PFSK-1 (cell line): ENCODE measurements around the gene SNRNP27.

Source experiments
- POLR2AphosphoS5 ChIP-seq: IDR thresholded peaks from 2 replicates; pipeline ENCODE4 v1.6.1; 2012; ENCODE audit warnings: low read depth, mild to moderate bottlenecking, control low read depth, low read length, moderate library complexity
- REST ChIP-seq, 2 experiments: IDR thresholded peaks; 2 replicates each; pipeline versions ENCODE4 v1.6.1 to v1.8.0; 2011 to 2012; ENCODE audit warnings: low read depth in 2 of 2, low read length in 2 of 2, control low read depth in 1 of 2, inconsistent platforms in 1 of 2, mild to moderate bottlenecking in 1 of 2, moderate library complexity in 1 of 2; ENCODE audit not compliant: insufficient read depth in 1 of 2
- SIN3A ChIP-seq: IDR thresholded peaks from 2 replicates; pipeline ENCODE4 v1.6.1; 2012; ENCODE audit warnings: mild to moderate bottlenecking, low read length, moderate library complexity, borderline replicate concordance; ENCODE audit not compliant: insufficient read depth
- TAF1 ChIP-seq: IDR thresholded peaks from 2 replicates; pipeline ENCODE4 v1.6.1; 2012; ENCODE audit warnings: low read length, control low read depth, borderline replicate concordance; ENCODE audit not compliant: insufficient read depth

GRCh38 chr2:69889302-69889701 is 4.5 kb upstream of the SNRNP27 start:
- TF ChIP-seq SIN3A (no peak), REST (IDR thresholded peaks at IDR 0.05; ENCODE audit: insufficient read depth in 1 of 2, low read depth in 2 of 2, low read length in 2 of 2) (no peak), POLR2AphosphoS5 (no peak), TAF1 (no peak)
